Measurements from ENCODE around the gene KCNQ4. TPM values are rescaled to one million over a fixed set of nuclear protein-coding genes. Genes with fewer than 3 reads are reported as not detected.

KCNQ4 gene

GRCh38 chr1:40886318-40887011, 102.9 kb downstream of the KCNQ4 start:
- H3K27ac ChIP-seq (replicated peaks; ENCODE audit: low read length), result no peak overlapping the region
- no peak overlapping the region for H3K4me3 ChIP-seq (ENCODE audit: low read length in 2 of 2)
- H2BK5ac ChIP-seq (ENCODE audit: low read length), result no peak overlapping the region
- no peak overlapping the region for H2BK12ac ChIP-seq (ENCODE audit: low read length)
- H2BK120ac ChIP-seq (ENCODE audit: low read depth, low read length), result no peak overlapping the region
- no peak overlapping the region for H3K4ac ChIP-seq (ENCODE audit: low read length)
- H3K9ac ChIP-seq (ENCODE audit: low read depth, low read length, poor library complexity), result no peak overlapping the region
- peaks cover 0 to 4% of the 10 kb centered on the region in 2 donors for H3K4me1 ChIP-seq (ENCODE audit: control insufficient read depth in 2 of 2, insufficient read depth in 1 of 2, low read depth in 1 of 2, low read length in 2 of 2)
- H3K79me1 ChIP-seq (ENCODE audit: low read depth, low read length), result peaks cover 1% of the 10 kb centered on the region
- H3K36me3 ChIP-seq (replicated peaks in 1 of 2; ENCODE audit: control insufficient read depth in 2 of 2, insufficient read depth in 2 of 2, low read length in 2 of 2), result no peaks in the 10 kb centered on the region
- no CpG with 5 or more reads among the region's 7 CpGs for WGBS, 2 donors (ENCODE audit: extremely low coverage in 2 of 2, insufficient read length in 2 of 2, insufficient replicate concordance in 1 of 2)
- DNase-seq (ENCODE audit: low spot score), result no peak
- H3K18ac ChIP-seq (ENCODE audit: low read length), result no peak overlapping the region
- no peaks in the 10 kb centered on the region for H3K9me3 ChIP-seq (replicated peaks in 1 of 2; ENCODE audit: control insufficient read depth in 2 of 2, insufficient read depth in 1 of 2, low read depth in 1 of 2, low read length in 2 of 2)
- no peak overlapping the region for H4K8ac ChIP-seq (ENCODE audit: low read depth, low read length)
- no peak overlapping the region for H4K91ac ChIP-seq (ENCODE audit: low read depth, low read length, poor library complexity)
- peaks cover 0 to 23% (median 13%) of the 10 kb centered on the region in 3 experiments for H3K27me3 ChIP-seq (ENCODE audit: control insufficient read depth in 3 of 3, insufficient read depth in 3 of 3, low read depth in 1 of 3, low read length in 3 of 3)
- no peak overlapping the region for H2BK15ac ChIP-seq (ENCODE audit: low read length)
- H3K4me2 ChIP-seq (ENCODE audit: insufficient read depth, low read length, poor library complexity, severe bottlenecking), result no peak overlapping the region
- no peak overlapping the region for H3K14ac ChIP-seq (ENCODE audit: low read length)
- peak overlapping the region; percentile 37 for H2AFZ ChIP-seq (ENCODE audit: low read length)
- no peak overlapping the region for H3K23ac ChIP-seq (ENCODE audit: low read depth, low read length, poor library complexity)
- H2AK5ac ChIP-seq (ENCODE audit: low read depth, low read length), result no peak overlapping the region

DNA sequence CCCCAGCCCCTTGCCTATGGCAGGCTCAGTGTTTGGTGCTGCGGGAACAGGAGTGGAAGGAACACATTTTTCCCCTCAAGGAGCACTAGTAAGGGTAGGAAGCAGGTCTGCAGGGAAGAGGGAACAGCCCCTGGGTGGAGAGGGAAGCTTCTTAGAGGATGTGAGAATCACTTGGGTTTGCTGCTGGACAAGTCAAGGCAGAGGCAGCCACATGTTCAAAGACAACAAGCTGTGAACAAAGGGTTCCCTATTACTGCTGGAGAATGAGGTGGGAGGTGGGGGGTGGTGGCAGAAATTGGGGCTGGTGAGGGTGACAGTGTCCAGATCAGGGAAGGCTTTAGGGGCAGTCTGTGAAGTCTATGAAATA, 103.4 kb downstream of the KCNQ4 start:
- Histone ChIP-seq H3K4me2 (ENCODE audit: insufficient read depth, low read length, poor library complexity, severe bottlenecking) (no peak overlapping the region), H3K4me1 (ENCODE audit: control insufficient read depth in 2 of 2, insufficient read depth in 1 of 2, low read depth in 1 of 2, low read length in 2 of 2) (peaks cover 0 to 4% of the 10 kb centered on the region in 2 donors), H3K36me3 (replicated peaks in 1 of 2; ENCODE audit: control insufficient read depth in 2 of 2, insufficient read depth in 2 of 2, low read length in 2 of 2) (no peaks in the 10 kb centered on the region), H2BK5ac (ENCODE audit: low read length) (no peak overlapping the region), H3K9me3 (replicated peaks in 1 of 2; ENCODE audit: control insufficient read depth in 2 of 2, insufficient read depth in 1 of 2, low read depth in 1 of 2, low read length in 2 of 2) (no peaks in the 10 kb centered on the region), H3K4me3 (ENCODE audit: low read length in 2 of 2) (no peak overlapping the region), H3K23ac (ENCODE audit: low read depth, low read length, poor library complexity) (no peak overlapping the region), H3K79me1 (ENCODE audit: low read depth, low read length) (peaks cover 1% of the 10 kb centered on the region), H2BK15ac (ENCODE audit: low read length) (no peak overlapping the region), H3K27me3 (ENCODE audit: control insufficient read depth in 3 of 3, insufficient read depth in 3 of 3, low read depth in 1 of 3, low read length in 3 of 3) (peaks cover 0 to 23% (median 13%) of the 10 kb centered on the region in 3 experiments), H3K9ac (ENCODE audit: low read depth, low read length, poor library complexity) (no peak overlapping the region), H4K91ac (ENCODE audit: low read depth, low read length, poor library complexity) (no peak overlapping the region), H3K27ac (replicated peaks; ENCODE audit: low read length) (no peak overlapping the region), H3K4ac (ENCODE audit: low read length) (no peak overlapping the region), H2BK120ac (ENCODE audit: low read depth, low read length) (no peak overlapping the region), H3K18ac (ENCODE audit: low read length) (no peak overlapping the region), H2AFZ (ENCODE audit: low read length) (peak overlapping the region; percentile 37), H4K8ac (ENCODE audit: low read depth, low read length) (no peak overlapping the region), H2BK12ac (ENCODE audit: low read length) (no peak overlapping the region), H3K14ac (ENCODE audit: low read length) (no peak overlapping the region), H2AK5ac (ENCODE audit: low read depth, low read length) (no peak overlapping the region)
- WGBS, 2 donors (ENCODE audit: extremely low coverage in 2 of 2, insufficient read length in 2 of 2, insufficient replicate concordance in 1 of 2), result no CpG with 5 or more reads among the region's 1 CpG
- DNase-seq (ENCODE audit: low spot score), result no peak

GRCh38 chr1:40887652-40888051, 104.1 kb downstream of the KCNQ4 start:
- H2BK5ac ChIP-seq (ENCODE audit: low read length), result no peak overlapping the region
- H3K36me3 ChIP-seq (replicated peaks in 1 of 2; ENCODE audit: control insufficient read depth in 2 of 2, insufficient read depth in 2 of 2, low read length in 2 of 2), result no peaks in the 10 kb centered on the region
- no peak overlapping the region for H4K91ac ChIP-seq (ENCODE audit: low read depth, low read length, poor library complexity)
- no peak overlapping the region for H3K4ac ChIP-seq (ENCODE audit: low read length)
- no peaks in the 10 kb centered on the region for H3K79me1 ChIP-seq (ENCODE audit: low read depth, low read length)
- no peak overlapping the region for H3K4me2 ChIP-seq (ENCODE audit: insufficient read depth, low read length, poor library complexity, severe bottlenecking)
- no peak overlapping the region for H2BK12ac ChIP-seq (ENCODE audit: low read length)
- no peaks in the 10 kb centered on the region for H3K9me3 ChIP-seq (replicated peaks in 1 of 2; ENCODE audit: control insufficient read depth in 2 of 2, insufficient read depth in 1 of 2, low read depth in 1 of 2, low read length in 2 of 2)
- H2AK5ac ChIP-seq (ENCODE audit: low read depth, low read length), result no peak overlapping the region
- no peak overlapping the region for H2BK15ac ChIP-seq (ENCODE audit: low read length)
- H3K9ac ChIP-seq (ENCODE audit: low read depth, low read length, poor library complexity), result no peak overlapping the region
- H3K4me3 ChIP-seq (ENCODE audit: low read length in 2 of 2), result no peak overlapping the region
- no peak overlapping the region for H2AFZ ChIP-seq (ENCODE audit: low read length)
- peaks cover 0 to 4% of the 10 kb centered on the region in 2 donors for H3K4me1 ChIP-seq (ENCODE audit: control insufficient read depth in 2 of 2, insufficient read depth in 1 of 2, low read depth in 1 of 2, low read length in 2 of 2)
- H3K27ac ChIP-seq (replicated peaks; ENCODE audit: low read length), result no peak overlapping the region
- H3K27me3 ChIP-seq (ENCODE audit: control insufficient read depth in 3 of 3, insufficient read depth in 3 of 3, low read depth in 1 of 3, low read length in 3 of 3), result peaks cover 0 to 23% (median 13%) of the 10 kb centered on the region in 3 experiments
- H3K23ac ChIP-seq (ENCODE audit: low read depth, low read length, poor library complexity), result no peak overlapping the region
- H2BK120ac ChIP-seq (ENCODE audit: low read depth, low read length), result no peak overlapping the region
- DNase-seq (ENCODE audit: low spot score), result no peak
- no peak overlapping the region for H4K8ac ChIP-seq (ENCODE audit: low read depth, low read length)
- no CpG with 5 or more reads among the region's 6 CpGs for WGBS, 2 donors (ENCODE audit: extremely low coverage in 2 of 2, insufficient read length in 2 of 2, insufficient replicate concordance in 1 of 2)
- H3K18ac ChIP-seq (ENCODE audit: low read length), result no peak overlapping the region
- no peak overlapping the region for H3K14ac ChIP-seq (ENCODE audit: low read length)

Small RNAs within 50 kb of the gene (small RNA-seq; reads per million reads assigned to genes)
- gene MIR30C1 (ENCODE audit: insufficient read depth), result 281 reads per million, percentile 98 among the genes with 10 or more reads in this experiment
- gene MIR30E (ENCODE audit: insufficient read depth), result 22,640 reads per million, percentile 100 among the genes with 10 or more reads in this experiment
- not detected for gene RN7SL326P (ENCODE audit: insufficient read depth)

Data from neuronal stem cell (in vitro differentiated cells).